Fibroblast of lung (primary cell): ENCODE results near the gene FAM20C. TPM values are rescaled to one million over a fixed set of nuclear protein-coding genes. Genes with fewer than 3 reads are reported as not detected.

Source experiments
- DNase-seq, 2 donors: peaks; one replicate each; pipeline versions ENCODE4 v3.0.0 to v3.0.0-alpha.2; 2010; ENCODE audit warnings: low read depth in 2 of 2
- H2AFZ ChIP-seq: 2 replicates; pipeline ENCODE4 v1.5.1; 2012; ENCODE audit warnings: low read length, control low read depth, inconsistent platforms
- H3K27ac ChIP-seq: 2 replicates; pipeline ENCODE4 v1.5.1; 2011; ENCODE audit warnings: low read length, control low read depth; ENCODE audit not compliant: insufficient read depth
- H3K27me3 ChIP-seq: 2 replicates; pipeline ENCODE4 v1.5.1; 2011; ENCODE audit warnings: mild to moderate bottlenecking, low read length; ENCODE audit not compliant: control insufficient read depth, insufficient read depth
- H3K36me3 ChIP-seq: 2 replicates; pipeline ENCODE4 v1.5.1; 2011; ENCODE audit warnings: low read length; ENCODE audit not compliant: control insufficient read depth, insufficient read depth
- H3K4me1 ChIP-seq: 2 replicates; pipeline ENCODE4 v1.5.1; 2011; ENCODE audit warnings: low read length; ENCODE audit not compliant: control insufficient read depth, insufficient read depth; ENCODE audit errors: extremely low read depth
- H3K4me2 ChIP-seq: 2 replicates; pipeline ENCODE4 v1.5.1; 2011; ENCODE audit warnings: low read length, control low read depth; ENCODE audit not compliant: insufficient read depth; ENCODE audit errors: extremely low read depth
- H3K4me3 ChIP-seq, 4 experiments: fragments of 200-600 bp in 1 of 4; sonication (generic) in 1 of 4; replicated peaks in 1 of 4; 2 replicates each; pipeline ENCODE4 v1.5.1; 2011 to 2016; ENCODE audit warnings: low read length in 4 of 4, low read depth in 3 of 4, mild to moderate bottlenecking in 3 of 4, control low read depth in 2 of 4, inconsistent platforms in 1 of 4, mixed read lengths in 1 of 4; ENCODE audit not compliant: insufficient read depth in 1 of 4; ENCODE audit errors: control extremely low read depth in 1 of 4
- H3K79me2 ChIP-seq: 2 replicates; pipeline ENCODE4 v1.5.1; 2012; ENCODE audit warnings: mild to moderate bottlenecking, low read length, inconsistent platforms; ENCODE audit not compliant: control insufficient read depth, insufficient read depth
- H3K9ac ChIP-seq: 2 replicates; pipeline ENCODE4 v1.5.1; 2011; ENCODE audit warnings: mild to moderate bottlenecking, low read length, control low read depth; ENCODE audit not compliant: insufficient read depth
- H3K9me3 ChIP-seq: 2 replicates; pipeline ENCODE4 v1.5.1; 2012; ENCODE audit warnings: low read depth, low read length; ENCODE audit not compliant: control insufficient read depth, insufficient read depth
- H4K20me1 ChIP-seq: 2 replicates; pipeline ENCODE4 v1.5.1; 2011; ENCODE audit warnings: low read length; ENCODE audit not compliant: control insufficient read depth, insufficient read depth; ENCODE audit errors: extremely low read depth
- CTCF ChIP-seq, 2 donors: IDR thresholded peaks in 1 of 2; conservative IDR thresholded peaks in 1 of 2; 1 replicate in 1 of 2; 2 replicates in 1 of 2; pipeline ENCODE4 v1.5.1; 2011 to 2012; ENCODE audit warnings: low read length in 2 of 2, control low read depth in 1 of 2, inconsistent platforms in 1 of 2, low read depth in 1 of 2, mild to moderate bottlenecking in 1 of 2
- EZH2 ChIP-seq: IDR thresholded peaks from 2 replicates; pipeline ENCODE4 v1.5.1; 2012; ENCODE audit warnings: low read length, control low read depth, mild to moderate bottlenecking; ENCODE audit errors: missing control alignments
- polyA plus RNA-seq, 2 donors: library from polyadenylated mRNA; depleted of rRNA in 1 of 2; stranded (reverse) in 1 of 2; unstranded in 1 of 2; fragments of >200 nt; gene quantifications; 2 replicates each; pipeline ENCODE4 v1.2.1, GENCODE V29; 2011 to 2012; ENCODE audit warnings: missing spikeins in 1 of 2
- total RNA-seq: library from RNA; depleted of rRNA; stranded (reverse); fragments of >200 nt; gene quantifications from 2 replicates; pipeline ENCODE4 v1.2.1, GENCODE V29; 2014

Gene FAM20C
- total and polyA plus RNA-seq, 2 donors (not counting 1 experiment from before 2014, with no cell fraction given) = 31.8 to 70.7 TPM

DNA sequence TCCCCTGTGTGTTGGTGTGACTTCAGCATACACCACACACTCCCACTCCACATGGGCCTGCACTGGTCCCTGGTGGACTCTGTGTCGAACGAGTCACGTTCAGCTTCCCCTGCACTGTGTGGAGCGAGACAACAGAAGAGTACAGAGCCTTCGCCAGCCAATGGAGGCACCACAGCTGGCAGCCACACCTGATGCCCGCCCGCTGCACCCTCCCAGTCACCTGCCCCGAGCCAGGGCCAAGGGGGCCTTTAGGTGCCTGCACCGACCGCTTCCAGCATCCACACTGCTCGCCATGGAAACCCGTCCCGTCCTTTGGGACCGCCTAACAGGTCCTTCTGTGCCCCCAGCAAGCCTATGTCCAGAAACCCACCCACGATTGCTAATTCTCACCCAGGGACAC lies 106.8 kb downstream of the FAM20C start:
- no peaks in the 10 kb centered on the region for H4K20me1 ChIP-seq
- no peaks in the 10 kb centered on the region for H3K27me3 ChIP-seq
- no peak overlapping the region for H3K4me2 ChIP-seq
- H3K79me2 ChIP-seq = no peaks in the 10 kb centered on the region
- DNase-seq = no peak
- no peak overlapping the region for H2AFZ ChIP-seq
- H3K9ac ChIP-seq = no peak overlapping the region
- no peak overlapping the region for H3K4me3 ChIP-seq
- H3K36me3 ChIP-seq = no peaks in the 10 kb centered on the region
- H3K27ac ChIP-seq = no peak overlapping the region
- H3K4me1 ChIP-seq = no peaks in the 10 kb centered on the region
- no peaks in the 10 kb centered on the region for H3K9me3 ChIP-seq
- no peak for TF ChIP-seq EZH2
- no peak for TF ChIP-seq CTCF (conservative IDR thresholded peaks at IDR 0.05 in 1 of 2, IDR thresholded peaks at IDR 0.05 in 1 of 2; ENCODE audit: low read depth in 1 of 2, low read length in 2 of 2)

GRCh38 chr7:299628-300027 lies 107.3 kb downstream of the FAM20C start:
- TF ChIP-seq EZH2 = no peak
- TF ChIP-seq CTCF (conservative IDR thresholded peaks at IDR 0.05 in 1 of 2, IDR thresholded peaks at IDR 0.05 in 1 of 2; ENCODE audit: low read depth in 1 of 2, low read length in 2 of 2) = no peak
- no peak overlapping the region for H3K9ac ChIP-seq
- H3K27me3 ChIP-seq = no peaks in the 10 kb centered on the region
- no peak overlapping the region for H3K4me2 ChIP-seq
- no peaks in the 10 kb centered on the region for H4K20me1 ChIP-seq
- DNase-seq = no peak
- no peak overlapping the region for H3K27ac ChIP-seq
- H3K9me3 ChIP-seq = peaks cover 3% of the 10 kb centered on the region
- H3K79me2 ChIP-seq = no peaks in the 10 kb centered on the region
- no peak overlapping the region for H3K4me3 ChIP-seq
- H2AFZ ChIP-seq = no peak overlapping the region
- no peaks in the 10 kb centered on the region for H3K4me1 ChIP-seq
- no peaks in the 10 kb centered on the region for H3K36me3 ChIP-seq

GRCh38 chr7:300048-300447 lies 107.7 kb downstream of the FAM20C start:
- Histone ChIP-seq H3K4me3 (no peak overlapping the region), H3K9ac (no peak overlapping the region), H2AFZ (no peak overlapping the region), H3K4me1 (no peaks in the 10 kb centered on the region), H3K4me2 (no peak overlapping the region), H3K79me2 (no peaks in the 10 kb centered on the region), H3K36me3 (no peaks in the 10 kb centered on the region), H3K27ac (no peak overlapping the region), H3K27me3 (no peaks in the 10 kb centered on the region), H3K9me3 (peaks cover 5% of the 10 kb centered on the region), H4K20me1 (no peaks in the 10 kb centered on the region)
- no peak for DNase-seq
- TF ChIP-seq CTCF (conservative IDR thresholded peaks at IDR 0.05 in 1 of 2, IDR thresholded peaks at IDR 0.05 in 1 of 2; ENCODE audit: low read depth in 1 of 2, low read length in 2 of 2) (no peak), EZH2 (no peak)
